GM12874 (cell line): Measurements from ENCODE around the gene IRF4.

Experiments
- CTCF ChIP-seq: IDR thresholded peaks from 2 replicates; pipeline ENCODE4 v1.5.1; 2011; ENCODE audit warnings: low read depth, mild to moderate bottlenecking, control low read depth, low read length, moderate library complexity; ENCODE audit not compliant: insufficient read depth

The IRF4 gene

GRCh38 chr6:351011-351866 lies 40.3 kb upstream of the IRF4 start:
- no peak for TF ChIP-seq CTCF

GRCh38 chr6:351867-352289 lies 39.7 kb upstream of the IRF4 start:
- TF ChIP-seq CTCF = no peak

GRCh38 chr6:352474-352873 lies 39.1 kb upstream of the IRF4 start:
- TF ChIP-seq CTCF = no peak

- no peak for TF ChIP-seq CTCF
Measured at GRCh38 chr6:352896-353470, 38.6 kb upstream of the IRF4 start.

GRCh38 chr6:353642-354614 lies 37.6 kb upstream of the IRF4 start:
- TF ChIP-seq CTCF = no peak

GRCh38 chr6:354631-355280 lies 36.8 kb upstream of the IRF4 start:
- TF ChIP-seq CTCF = no peak
